Endometrial microvascular endothelial cells (primary cell): Measurements from ENCODE around the gene LUC7L. TPM values are rescaled to one million over a fixed set of nuclear protein-coding genes. Genes with fewer than 3 reads are reported as not detected.
"Not testable (repeated sequence)": the region's sequence is repeated elsewhere in the genome, so short reads cannot be mapped to it uniquely, and the experiment has no call there.

ENCODE experiments used
- in situ Hi-C: cut with HindIII; loops from 2 replicates; pipeline ENCODE4 v1.10.0; 2017; ENCODE audit warnings: low sequenced_read_pairs, low pct_unique_long_range_greater_than_20kb; ENCODE audit errors: inconsistent ontology term
- total RNA-seq: library from RNA; depleted of rRNA; stranded (reverse); fragments of >200 nt; gene quantifications from one replicate; pipeline ENCODE4 v1.2.3, GENCODE V29; 2015; ENCODE audit errors: inconsistent ontology term

Gene LUC7L
- total RNA-seq, 1 donor from 2014 or later, result 45.2 TPM

DNA sequence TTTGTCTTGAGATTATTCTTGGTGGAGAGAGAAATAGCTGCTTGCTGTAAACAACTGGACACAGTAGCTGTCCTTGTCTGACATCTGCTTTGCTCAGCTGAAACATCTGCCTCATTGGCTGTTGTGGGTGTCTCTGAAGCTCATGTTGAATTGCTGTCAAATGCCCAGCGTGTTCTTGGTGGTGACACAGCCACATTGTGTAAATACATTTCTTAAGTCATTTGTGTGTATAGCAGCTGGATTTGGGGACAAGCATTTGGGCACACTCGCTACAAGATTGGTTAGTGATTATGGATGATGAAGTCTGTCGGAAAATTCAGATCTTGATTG lies 10.7 kb upstream of the LUC7L start:
- in situ Hi-C loops, result no loop called here

DNA sequence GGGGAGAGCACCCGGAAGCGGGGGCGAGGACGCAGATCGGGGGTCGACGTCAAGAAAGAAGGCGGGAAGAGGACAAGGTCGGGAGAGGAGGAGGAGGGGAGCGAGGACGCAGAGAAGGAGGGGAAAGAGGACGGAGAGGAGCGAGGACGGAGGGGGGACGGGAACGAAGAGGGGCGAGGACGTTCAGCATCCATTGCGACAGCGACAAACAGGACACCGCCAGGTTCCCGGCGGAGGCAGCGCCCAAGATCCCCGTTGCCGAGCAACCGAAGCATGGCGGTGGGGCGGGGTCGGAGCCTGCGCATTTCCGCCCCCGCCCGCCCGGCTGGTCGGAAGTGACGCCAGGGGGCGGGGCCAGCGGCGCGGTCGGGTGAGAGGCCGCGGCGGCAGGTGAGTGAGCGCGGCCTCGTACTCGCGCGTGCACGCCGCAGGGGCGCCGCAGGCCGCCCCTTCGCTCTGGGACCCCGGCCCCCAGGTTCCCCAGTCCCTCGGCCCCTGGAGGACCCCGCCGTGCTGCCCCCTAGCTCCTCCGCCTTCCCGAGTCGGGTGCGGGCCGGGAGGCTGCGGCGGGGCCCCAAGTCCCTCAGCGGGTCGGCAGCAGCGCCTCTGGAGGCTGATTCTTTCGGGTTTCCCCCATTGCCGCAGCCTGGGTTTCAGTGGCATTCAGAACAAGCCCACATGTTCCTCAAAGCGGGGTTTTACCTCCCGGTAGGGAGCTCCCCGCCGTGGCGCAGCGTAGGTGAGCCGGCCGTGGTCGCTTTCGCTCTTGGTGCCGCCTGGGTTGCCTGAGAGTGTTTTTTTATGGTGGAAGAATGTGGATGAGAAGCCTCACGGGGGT lies 5.4 kb upstream of the LUC7L start, which contains the start of gene FAM234A:
Gene FAM234A (plus strand): TSS at position 354 of the 838 bp plus-strand sequence. CDS start 19,593 bp downstream, outside the sequence.
- in situ Hi-C loops, result no loop called here

DNA sequence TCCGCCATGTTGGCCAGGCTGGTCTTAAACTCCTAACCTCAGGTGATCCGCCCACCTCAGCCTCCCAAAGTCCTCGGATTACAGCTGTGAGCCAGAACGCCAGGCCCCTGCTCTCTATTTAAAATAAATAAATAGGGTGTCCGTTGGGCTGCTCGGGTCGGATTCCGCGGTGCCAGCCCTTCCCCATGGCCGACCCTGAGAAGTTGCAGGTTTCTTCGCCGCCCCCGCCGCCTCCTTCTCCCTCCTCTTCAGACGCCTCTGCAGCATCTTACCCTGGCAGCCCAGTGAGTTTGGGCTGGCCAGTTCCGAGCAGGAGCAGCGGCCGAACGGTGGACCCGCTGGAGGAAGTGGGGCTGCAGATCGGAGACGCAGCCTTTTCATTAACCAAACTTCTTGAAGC lies 1.7 kb upstream of the LUC7L start:
- in situ Hi-C loops, result no loop called here

DNA sequence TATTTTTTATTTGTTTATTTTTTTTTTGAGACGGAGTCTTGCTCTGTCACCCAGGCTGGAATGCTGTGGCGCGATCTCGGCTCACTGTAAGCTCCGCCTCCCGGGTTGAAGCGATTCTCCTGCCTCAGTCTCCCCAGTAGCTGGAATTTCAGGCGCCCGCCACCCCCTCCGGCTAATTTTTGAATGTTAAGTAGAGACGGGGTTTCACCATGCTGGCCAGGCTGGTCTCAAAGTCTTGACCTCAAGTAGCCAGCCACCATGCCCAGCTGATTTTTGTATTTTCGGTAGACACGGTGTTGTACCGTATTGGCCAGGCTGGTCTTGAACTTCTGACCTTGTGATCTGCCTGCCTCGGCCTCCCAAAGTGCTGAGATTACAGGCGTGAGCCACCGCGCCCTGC lies 1.1 kb upstream of the LUC7L start:
- in situ Hi-C loops, result not testable (repeated sequence)

DNA sequence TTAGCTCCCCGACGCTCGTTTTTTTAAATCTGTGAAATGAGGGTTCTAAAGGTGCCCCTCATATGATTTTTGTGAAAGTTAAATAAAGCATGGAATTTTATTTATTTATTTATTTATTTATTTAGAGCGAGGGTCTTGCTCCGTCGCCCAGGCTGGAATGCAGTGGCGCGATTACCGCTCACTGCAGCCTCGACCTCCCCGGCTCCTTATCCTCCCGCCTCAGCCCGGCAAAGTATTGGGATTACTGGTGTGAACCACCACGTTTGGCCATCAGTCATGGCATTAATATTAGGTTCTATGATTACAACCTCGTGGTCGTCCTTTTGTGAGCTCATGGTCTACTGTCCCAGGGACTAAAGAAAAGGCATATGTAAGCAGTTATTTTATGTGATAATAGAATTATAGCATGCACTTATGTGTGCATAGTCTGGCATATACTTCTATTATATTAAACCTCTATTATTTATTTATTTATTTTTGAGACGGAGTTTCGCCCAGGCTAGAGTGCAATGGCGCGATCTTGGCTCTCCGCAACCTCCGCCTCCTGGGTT lies 557 bp upstream of the LUC7L start:
- in situ Hi-C loops, result no loop called here

DNA sequence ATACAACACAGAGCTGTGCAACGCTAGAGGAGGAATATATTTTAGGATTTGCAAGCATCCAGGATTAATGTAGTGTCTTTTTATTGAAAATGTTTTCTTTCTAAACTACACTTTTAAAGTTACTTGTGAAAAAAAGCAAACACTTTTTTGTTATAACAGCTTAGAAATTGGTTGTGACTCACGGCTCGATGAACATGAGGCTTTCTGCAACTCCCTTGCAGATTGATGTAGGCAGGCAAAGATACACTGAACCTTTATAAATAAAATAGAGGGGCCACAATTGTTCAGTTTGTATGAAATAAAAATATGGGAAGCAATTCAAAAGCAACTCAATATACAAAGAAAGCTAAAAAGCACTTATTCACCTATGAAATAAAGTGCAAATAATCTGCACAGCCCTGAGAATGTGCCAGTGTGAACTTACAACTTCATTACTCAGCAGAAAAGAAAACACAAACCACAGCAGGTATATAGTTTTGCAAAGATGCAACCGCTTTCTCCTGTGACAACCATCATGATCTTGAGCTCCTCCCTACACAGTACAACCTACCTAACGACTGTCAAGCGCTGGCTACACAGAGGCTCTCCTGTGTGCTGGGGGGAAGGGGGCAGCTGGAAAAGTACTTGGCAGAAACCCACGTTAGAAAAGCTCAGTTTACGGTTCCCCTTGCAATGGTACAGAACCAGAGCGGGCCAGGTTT lies 948 bp downstream of the LUC7L start:
- in situ Hi-C loops, result no loop called here

DNA sequence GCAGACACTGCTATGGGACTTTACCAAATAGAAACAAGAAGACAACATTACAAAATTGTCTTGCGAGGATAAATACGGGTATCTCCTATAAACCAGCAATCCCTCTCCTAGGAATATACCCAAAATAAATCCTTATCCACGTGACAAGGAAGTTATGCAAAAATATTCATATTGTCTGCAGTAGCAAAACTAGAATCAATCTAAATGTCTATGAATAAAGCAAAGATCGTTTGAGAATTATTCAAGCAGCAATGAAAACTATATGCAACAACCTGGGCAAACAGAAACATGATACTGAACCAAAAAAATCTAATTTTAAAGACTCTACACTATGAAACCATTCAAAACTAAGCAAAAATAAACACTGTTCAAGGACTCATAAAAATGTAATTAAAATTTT lies 9.2 kb downstream of the LUC7L start:
- in situ Hi-C loops, result no loop called here

DNA sequence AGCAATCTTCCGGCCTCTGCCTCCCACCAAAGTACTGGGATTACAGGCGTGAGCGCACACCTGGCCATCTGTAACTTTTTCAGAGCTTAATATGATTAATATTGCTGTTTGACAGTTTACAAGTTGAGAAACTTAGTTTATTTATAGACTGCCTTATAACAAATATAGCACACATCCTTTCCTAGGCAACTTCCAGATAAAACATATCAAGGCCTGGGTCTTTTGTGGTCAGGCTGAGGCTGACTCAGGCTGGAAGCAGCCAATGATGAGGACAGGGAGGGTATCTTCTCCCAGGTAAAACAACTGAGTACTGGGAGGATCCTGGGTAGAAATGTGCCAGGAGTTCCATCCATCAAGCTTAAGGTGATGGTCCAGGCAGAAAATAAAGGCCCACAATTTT lies 16.2 kb downstream of the LUC7L start:
- in situ Hi-C loops, result no loop called here

DNA sequence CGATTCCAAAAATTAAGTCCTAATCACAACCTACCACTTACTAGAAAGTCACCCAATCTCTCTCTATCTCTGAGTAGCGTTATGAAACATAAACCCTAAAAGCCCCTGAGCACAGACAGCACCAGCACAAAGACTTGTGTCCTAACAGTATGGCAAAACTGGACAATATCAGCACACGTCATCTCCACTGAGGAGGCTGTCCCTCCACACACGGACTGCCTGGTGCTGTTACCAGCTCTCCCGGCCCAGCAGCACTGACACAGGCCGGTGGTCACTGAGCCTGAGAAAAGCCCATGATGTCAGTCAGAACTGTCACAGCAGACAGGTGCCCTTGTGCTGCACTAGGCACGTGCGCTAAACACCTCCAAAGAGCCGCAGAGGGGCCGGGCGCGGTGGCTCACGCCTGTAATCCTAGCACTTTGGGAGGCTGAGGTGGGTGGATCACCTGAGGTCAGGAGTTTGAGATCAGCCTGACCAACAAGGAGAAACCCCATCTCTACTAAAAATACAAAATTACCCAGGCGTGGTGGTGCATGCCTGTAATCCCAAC lies 17.5 kb downstream of the LUC7L start:
- in situ Hi-C loops, result not testable (repeated sequence)

DNA sequence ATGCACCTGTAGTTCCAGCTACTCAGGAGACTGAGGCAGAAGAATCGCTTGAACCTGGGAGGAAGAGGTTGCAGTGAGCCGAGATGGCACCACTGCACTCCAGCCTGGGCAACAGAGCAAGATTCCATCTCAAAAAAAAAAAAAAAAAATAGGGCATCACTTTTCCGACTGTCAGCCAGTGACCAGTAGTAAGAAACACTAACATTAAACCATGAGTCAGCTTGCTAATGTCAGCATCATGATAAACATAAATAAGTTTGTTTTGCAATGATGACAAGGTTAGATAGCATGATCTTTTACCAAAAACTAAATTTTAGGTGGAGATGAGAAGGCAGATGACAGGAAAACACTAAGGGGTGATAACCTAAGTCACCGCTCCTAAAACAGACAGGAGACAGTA lies 19.9 kb downstream of the LUC7L start:
- in situ Hi-C loops, result not testable (repeated sequence)

DNA sequence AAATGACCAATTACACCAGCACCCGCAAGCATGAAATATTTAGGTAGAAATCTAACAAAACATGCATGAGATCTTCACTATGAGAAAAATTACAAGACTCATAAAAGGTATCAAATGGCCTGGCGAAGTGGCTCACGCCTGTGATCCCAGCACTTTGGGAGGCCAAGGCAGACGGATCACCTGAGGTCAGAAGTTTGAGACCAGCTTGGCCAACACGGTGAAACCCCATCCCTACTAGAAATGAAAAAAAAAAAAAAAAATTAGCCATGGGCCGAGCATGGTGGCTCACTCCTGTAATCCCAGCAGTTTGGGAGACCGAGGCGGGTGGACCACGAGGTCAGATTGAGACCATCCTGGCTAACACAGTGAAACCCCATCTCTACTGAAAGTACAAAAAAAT lies 25.2 kb downstream of the LUC7L start:
- in situ Hi-C loops, result not testable (repeated sequence)

DNA sequence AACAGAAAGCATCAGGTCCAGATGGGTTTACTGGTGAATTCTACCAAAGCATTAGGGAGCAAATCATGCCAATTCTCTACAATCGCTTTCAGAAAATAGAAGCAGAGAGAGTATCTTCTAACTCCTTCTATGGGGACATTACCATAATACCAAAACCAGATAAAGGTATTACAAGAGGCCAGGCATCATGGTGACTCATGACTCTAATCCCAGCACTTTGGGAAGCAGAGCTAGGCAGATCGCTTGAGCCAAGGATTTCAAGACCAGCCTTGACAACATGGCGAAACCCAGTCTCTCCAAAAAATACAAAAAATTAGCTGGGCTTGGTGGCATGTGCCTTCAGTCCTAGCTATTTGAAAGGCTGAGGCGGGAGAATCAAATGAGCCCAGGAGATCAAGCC lies 26.0 kb downstream of the LUC7L start:
- in situ Hi-C loops, result no loop called here

DNA sequence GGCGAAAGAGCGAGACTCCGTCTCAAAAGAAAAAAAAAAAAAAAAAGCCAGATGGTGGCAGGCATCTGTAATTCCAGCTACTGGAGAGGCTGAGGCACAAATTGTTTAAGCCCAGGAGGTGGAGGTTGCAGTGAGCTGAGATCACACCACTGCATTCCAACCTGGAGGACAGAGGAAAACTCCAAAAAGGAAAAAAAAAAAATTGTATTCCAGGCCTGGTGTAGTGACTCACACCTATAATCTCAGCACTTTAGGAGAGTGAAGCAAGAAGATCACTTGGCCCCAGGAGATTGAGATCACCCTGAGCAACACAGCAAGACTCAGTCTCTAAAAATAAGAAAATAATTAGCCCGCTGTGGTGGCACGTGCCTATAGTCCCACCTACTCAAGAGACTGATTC lies 28.9 kb downstream of the LUC7L start:
- in situ Hi-C loops, result no loop called here

DNA sequence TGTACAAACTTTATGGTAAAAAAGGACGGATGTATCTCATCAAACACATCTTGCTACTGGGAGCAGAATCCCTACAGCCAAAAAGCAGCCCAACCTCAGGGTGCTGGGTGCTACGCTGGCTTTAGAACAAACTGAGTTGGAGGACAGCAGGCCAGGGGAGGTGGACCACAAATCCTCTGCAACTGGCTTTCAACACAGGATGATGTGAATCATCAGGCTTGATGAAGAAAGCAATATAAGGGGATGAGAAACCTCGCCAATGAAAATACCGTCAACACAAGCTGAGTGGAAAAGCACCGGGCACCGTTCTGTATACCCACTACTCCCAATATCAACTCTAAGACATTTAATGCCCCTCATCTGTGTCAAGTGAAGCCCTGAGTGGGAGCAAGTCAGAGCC lies 34.7 kb downstream of the LUC7L start:
- in situ Hi-C loops, result no loop called here

DNA sequence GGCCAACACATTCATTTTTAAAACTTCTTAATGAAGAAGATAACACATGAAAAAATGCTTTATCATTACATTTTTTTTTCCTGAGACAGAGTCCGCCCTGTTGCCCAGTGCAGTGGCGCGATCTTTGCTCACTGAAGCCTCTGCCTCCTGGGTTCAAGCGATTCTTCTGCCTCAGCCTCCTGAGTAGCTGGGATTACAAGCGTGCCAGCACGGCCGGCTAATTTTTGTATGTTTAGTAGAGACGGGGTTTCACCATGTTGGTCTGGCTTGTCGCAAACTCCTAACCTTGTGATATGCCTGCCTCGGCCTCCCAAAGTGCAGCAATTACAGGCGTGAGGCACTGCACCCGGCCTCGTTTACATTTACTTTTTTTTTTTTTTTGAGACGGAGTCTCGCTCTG lies 35.8 kb downstream of the LUC7L start:
- in situ Hi-C loops, result no loop called here

DNA sequence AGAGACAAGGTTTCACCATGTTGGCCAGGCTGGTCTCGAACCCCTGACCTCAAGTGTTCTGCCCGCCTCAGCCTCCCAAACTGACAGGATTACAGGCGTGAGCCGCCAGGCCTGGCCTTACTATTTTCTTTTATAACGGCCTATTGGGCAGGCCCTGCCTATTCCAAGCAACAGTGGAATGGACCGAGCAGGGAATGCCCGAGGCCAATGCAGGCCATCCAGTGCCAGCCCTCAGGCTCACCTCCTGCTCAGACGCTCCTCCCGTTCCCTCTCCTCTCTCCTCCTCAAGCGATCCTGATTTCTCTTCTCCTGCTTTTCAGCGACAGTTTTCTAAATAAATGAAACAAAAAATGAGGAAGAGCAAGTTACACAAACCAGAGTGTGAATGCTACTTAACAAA lies 36.6 kb downstream of the LUC7L start:
- in situ Hi-C loops, result no loop called here

DNA sequence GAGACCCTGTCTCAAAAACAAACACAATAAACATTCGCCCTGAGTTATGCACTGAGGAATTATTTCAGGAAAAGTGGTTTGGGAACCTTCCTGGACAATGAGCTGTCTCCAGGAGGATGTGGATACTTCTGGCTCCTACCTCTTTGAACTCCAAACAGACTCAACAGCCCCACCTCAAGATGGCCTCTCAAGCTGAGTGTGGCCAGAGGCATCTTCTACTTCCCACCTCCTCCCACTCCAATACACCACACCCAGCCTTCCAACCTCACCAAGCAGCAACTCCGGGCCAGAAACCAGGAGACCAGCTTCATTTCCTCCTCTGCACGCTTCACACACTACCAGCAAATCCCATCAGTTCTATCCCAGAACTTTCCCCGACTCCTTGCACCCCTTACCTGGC lies 37.4 kb downstream of the LUC7L start:
- in situ Hi-C loops, result no loop called here

DNA sequence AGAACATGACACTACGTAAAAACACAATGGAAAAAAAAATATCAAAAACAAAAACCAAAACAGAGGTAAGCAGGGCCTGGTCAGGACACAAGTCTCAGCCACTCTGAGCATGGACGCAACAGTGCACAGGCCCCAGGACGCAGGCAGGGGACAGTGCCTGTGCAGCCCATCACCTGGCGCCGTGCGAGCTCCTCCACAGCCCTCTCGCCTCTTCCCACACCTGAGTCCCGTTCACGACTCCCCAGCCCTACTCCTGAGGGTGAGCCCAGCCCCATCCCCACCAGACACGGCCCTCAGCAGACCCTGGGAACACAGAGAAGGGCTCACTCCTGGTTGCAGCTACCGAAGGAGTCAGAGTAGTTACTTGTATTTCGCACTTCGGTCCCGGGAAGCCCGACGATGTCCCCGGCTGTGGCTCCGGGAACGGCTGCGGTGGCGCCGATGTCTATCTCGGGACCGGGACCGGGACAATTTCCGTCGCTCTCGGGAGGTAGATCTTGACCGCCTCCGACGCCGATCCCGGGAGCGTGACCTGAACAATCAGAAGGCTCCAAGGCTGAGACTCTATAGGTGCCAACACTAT lies 39.6 kb downstream of the LUC7L start:
- in situ Hi-C loops, result no loop called here

DNA sequence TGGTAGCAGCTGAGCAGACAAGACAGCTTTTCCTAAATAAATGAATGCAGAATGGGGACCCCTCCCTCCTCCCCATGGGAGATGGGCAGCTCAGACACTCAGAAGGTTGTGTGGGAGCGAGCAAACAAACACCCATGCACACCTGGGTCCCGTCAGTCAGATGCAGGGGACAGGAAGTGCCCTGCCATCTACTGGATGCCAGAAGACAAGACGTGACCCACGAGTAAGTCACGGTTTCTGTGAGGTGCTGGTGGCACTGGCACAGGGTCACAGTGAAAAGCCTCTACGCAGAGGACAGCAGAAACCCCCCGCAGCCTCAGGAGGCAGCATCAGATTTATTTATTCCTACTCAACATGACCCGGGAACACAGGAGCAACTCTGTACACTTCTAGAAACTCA lies 40.6 kb downstream of the LUC7L start:
- in situ Hi-C loops, result no loop called here

DNA sequence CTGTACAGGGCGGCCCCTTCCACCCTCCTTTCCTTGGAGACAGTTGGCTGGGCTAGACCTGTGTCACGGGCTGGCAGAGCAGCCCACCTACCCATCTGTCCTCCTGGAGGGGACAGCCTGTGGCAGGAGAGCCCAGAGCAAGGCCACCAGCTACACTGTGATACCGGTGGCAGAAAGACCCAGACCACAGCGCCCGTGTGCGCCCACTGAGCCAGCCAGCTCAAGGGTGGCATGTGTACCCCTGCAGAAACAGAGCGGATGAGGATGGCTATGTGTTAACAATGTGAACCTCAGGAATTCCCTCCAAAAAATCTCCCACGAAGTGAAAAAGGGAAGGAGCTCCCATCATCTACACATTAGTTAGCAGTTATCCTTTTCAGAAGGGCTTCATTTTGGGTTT lies 41.9 kb downstream of the LUC7L start:
- in situ Hi-C loops, result no loop called here
